Measurements from ENCODE around the gene SLC35E4. TPM values are rescaled to one million over a fixed set of nuclear protein-coding genes. Genes with fewer than 3 reads are reported as not detected.

The SLC35E4 gene
- polyA plus RNA-seq, 1 of the 3 experiments (the other 2 are of a cell fraction), result 2.8 TPM

DNA sequence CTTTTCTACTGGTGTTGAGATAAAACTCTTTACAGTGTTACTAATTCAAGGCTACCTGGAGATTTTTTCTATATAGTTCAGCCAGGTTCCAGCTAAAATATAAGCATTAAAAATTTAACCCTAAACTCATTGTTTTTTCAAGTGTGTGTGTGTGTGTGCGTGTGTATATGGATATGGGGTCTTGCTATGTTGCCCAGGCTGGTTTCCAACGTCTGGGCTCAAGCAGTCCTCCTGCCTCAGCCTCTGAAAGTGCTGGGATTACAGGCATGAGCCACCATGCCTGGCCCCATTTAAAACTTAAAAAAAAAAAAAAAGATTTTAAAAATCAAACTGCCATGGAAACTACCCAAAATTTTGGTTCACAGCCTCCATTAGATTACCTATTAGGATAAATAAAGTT is 39.4 kb upstream of the SLC35E4 start (continued):
- no peak for TF ChIP-seq REST (IDR thresholded peaks at IDR 0.05; ENCODE audit: low read depth, low read length)
- TF ChIP-seq PBX3 (IDR thresholded peaks at IDR 0.05), result no peak
- TF ChIP-seq EP300 (IDR thresholded peaks at IDR 0.05; ENCODE audit: borderline replicate concordance in 1 of 2, low read depth in 1 of 2, low read length in 1 of 2), result no peak
- TF ChIP-seq MEF2A (IDR thresholded peaks at IDR 0.05; ENCODE audit: borderline replicate concordance, low read depth), result no peak
- no peak for TF ChIP-seq RCOR1 (IDR thresholded peaks at IDR 0.05; ENCODE audit: low read length)
- TF ChIP-seq SMC3 (IDR thresholded peaks at IDR 0.05; ENCODE audit: low read depth, low read length), result no peak

DNA sequence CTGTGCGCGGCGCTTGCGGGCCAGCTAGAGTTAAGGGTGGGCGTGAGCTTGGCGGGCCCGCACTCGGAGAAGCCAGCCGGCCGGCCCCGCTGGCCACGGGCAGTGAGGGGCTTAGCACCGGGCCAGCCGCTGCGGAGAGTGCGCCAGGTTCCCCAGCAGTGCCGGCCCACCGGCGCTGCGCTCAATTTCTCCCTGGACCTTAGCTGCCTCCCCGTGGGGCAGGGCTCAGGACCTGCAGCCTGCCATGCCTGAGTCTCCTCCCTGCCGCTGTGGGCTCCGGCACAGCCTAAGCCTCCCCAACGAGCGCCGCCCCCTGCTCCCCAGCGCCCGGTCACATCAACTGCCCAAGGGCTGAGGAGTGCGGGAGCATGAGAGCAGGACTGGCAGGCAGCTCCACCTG is 38.7 kb upstream of the SLC35E4 start:
- ChIA-PET POLR2A (interaction anchor here (0.8 kb wide), 1 partner anchor 10 kb away, joined by 3 read pairs; the partner anchor contains the start of gene TCN2), CTCF (interaction anchor here (0.9 to 1.9 kb wide), 2 partner anchors 10 to 151 kb away, joined by 3 to 6 read pairs; partner anchors contain the start of gene TCN2)
- H3K9ac ChIP-seq, result no peak overlapping the region
- no peak overlapping the region for H3K4me3 ChIP-seq (ENCODE audit: low read depth in 2 of 2, low read length in 1 of 2)
- no peaks in the 10 kb centered on the region for H3K9me2 ChIP-seq
- no CpG with 5 or more reads among the region's 29 CpGs for WGBS (ENCODE audit: low lambda C conversion rate)
- H4K20me1 ChIP-seq (ENCODE audit: insufficient read depth), result no peaks in the 10 kb centered on the region
- H3K4me1 ChIP-seq (ENCODE audit: control insufficient read depth in 1 of 2, insufficient read depth in 2 of 2, low read depth in 1 of 2, low read length in 1 of 2), result no peaks in the 10 kb centered on the region
- H2AFZ ChIP-seq (ENCODE audit: low read depth), result no peak overlapping the region
- no peaks in the 10 kb centered on the region for H3F3A ChIP-seq (replicated peaks; ENCODE audit: insufficient read depth)
- no peaks in the 10 kb centered on the region for H3K9me3 ChIP-seq
- H3K4me2 ChIP-seq, result no peak overlapping the region
- no peak for DNase-seq
- H3K36me3 ChIP-seq (replicated peaks in 1 of 2; ENCODE audit: control insufficient read depth in 1 of 2, insufficient read depth in 2 of 2, low read length in 1 of 2), result no peaks in the 10 kb centered on the region
- H3K27me3 ChIP-seq (ENCODE audit: insufficient read depth), result peaks cover 8% of the 10 kb centered on the region; the same call in 1 of the 2 replicates
- no peak overlapping the region for H3K27ac ChIP-seq (ENCODE audit: low read depth in 2 of 2, low read length in 1 of 2)
- no peaks in the 10 kb centered on the region for H3K79me2 ChIP-seq (ENCODE audit: insufficient read depth)
- TF ChIP-seq NRF1 (IDR thresholded peaks at IDR 0.05; ENCODE audit: low read depth, low read length), result no peak
- no peak for TF ChIP-seq CHD2 (IDR thresholded peaks at IDR 0.05; ENCODE audit: low read length, partially characterized antibody)
- no peak for TF ChIP-seq REST (IDR thresholded peaks at IDR 0.05; ENCODE audit: low read depth, low read length)
